K562 (cell line): Measurements from ENCODE around the gene MCRS1. TPM values are rescaled to one million over a fixed set of nuclear protein-coding genes. Genes with fewer than 3 reads are reported as not detected.

ENCODE experiments used
- ATAC-seq: fragments of 200-7000 bp; cut with Tn5 transposase; 3 replicates; pipeline ENCODE4 v1.9.1; 2020; ENCODE audit warnings: moderate library complexity
- BruUV-seq: library from RNA; stranded (reverse); fragments of 400-500 nt; replicated peaks from 2 replicates; lab custom pipeline; 2021; lab: Mats Ljungman, UMichigan
- CTCF ChIA-PET: fragments of 300-600 bp; formaldehyde crosslinking; extraction: SDS; loops from one replicate; lab custom pipeline; 2021; ENCODE audit warnings: low intra/inter-chr PET ratio; lab: Yijun Ruan, JAX
- POLR2A ChIA-PET: fragments of 300-600, 350-650 bp; sonication (Branson Sonifier 250); formaldehyde crosslinking; extraction: SDS; loops from one replicate; lab custom pipeline; 2021; ENCODE audit warnings: antibody characterized with exemption, inconsistent platforms; lab: Yijun Ruan, JAX
- DNase-seq, 4 experiments: peaks; one replicate each; pipeline versions ENCODE4 v3.0.0 to v3.0.0-alpha.2; 2011 to 2018; ENCODE audit warnings: low spot score in 3 of 4, mixed read lengths in 3 of 4; ENCODE audit errors: extremely low read depth in 1 of 4
- FAIRE-seq: peaks from 2 replicates; lab custom pipeline; 2011; peaks lifted over from hg19 to GRCh38; lab: Jason Lieb, UNC
- H2AFZ ChIP-seq: 2 replicates; pipeline ENCODE4 v1.6.0; 2011; ENCODE audit warnings: low read depth, low read length, control low read depth, inconsistent platforms
- H3K27ac ChIP-seq: fragments of 200-600 bp; 3 replicates; pipeline ENCODE4 v1.8.0; 2011; ENCODE audit warnings: low read depth, mild to moderate bottlenecking, control low read depth, inconsistent platforms, low read length, moderate library complexity, mixed read lengths; ENCODE audit errors: extremely low read depth
- H3K27me3 ChIP-seq, 2 experiments: fragments of 300-600 bp in 1 of 2; 2 replicates in 1 of 2; 3 replicates in 1 of 2; pipeline versions ENCODE4 v1.6.0 to v1.8.0; 2011; ENCODE audit warnings: inconsistent platforms in 2 of 2, low read length in 2 of 2, mild to moderate bottlenecking in 1 of 2, mixed read lengths in 1 of 2, moderate library complexity in 1 of 2; ENCODE audit not compliant: control insufficient read depth in 2 of 2, insufficient read depth in 2 of 2
- H3K36me3 ChIP-seq: fragments of 300-600 bp; 3 replicates; pipeline ENCODE4 v1.8.0; 2011; ENCODE audit warnings: mild to moderate bottlenecking, low read length, inconsistent platforms; ENCODE audit not compliant: control insufficient read depth, insufficient read depth
- H3K4me1 ChIP-seq, 2 experiments: fragments of 200-600 bp in 1 of 2; replicated peaks in 1 of 2; 2 replicates in 1 of 2; 3 replicates in 1 of 2; pipeline versions ENCODE4 v1.5.1 to v1.8.0; 2011; ENCODE audit warnings: inconsistent platforms in 2 of 2, low read length in 2 of 2, mild to moderate bottlenecking in 1 of 2, mixed read lengths in 1 of 2, moderate library complexity in 1 of 2; ENCODE audit not compliant: control insufficient read depth in 2 of 2, insufficient read depth in 2 of 2
- H3K4me2 ChIP-seq: 2 replicates; pipeline ENCODE4 v1.6.1; 2011; ENCODE audit warnings: low read length, control low read depth, inconsistent platforms, mixed read lengths; ENCODE audit not compliant: insufficient read depth
- H3K4me3 ChIP-seq: fragments of 200-600 bp; sonication (generic), shearing (Covaris generic); 2 replicates; pipeline ENCODE4 v1.5.1; 2016; ENCODE audit warnings: control low read depth, inconsistent platforms
- H3K79me2 ChIP-seq: fragments of 200-600 bp; 3 replicates; pipeline ENCODE4 v1.8.0; 2011; ENCODE audit warnings: low read length, inconsistent platforms; ENCODE audit not compliant: control insufficient read depth, insufficient read depth
- H3K9ac ChIP-seq, 2 experiments: 2 replicates each; pipeline versions ENCODE4 v1.6.0 to v1.6.1; 2011; ENCODE audit warnings: low read depth in 2 of 2, low read length in 2 of 2, control low read depth in 1 of 2, inconsistent platforms in 1 of 2, mild to moderate bottlenecking in 1 of 2, mixed read lengths in 1 of 2; ENCODE audit not compliant: insufficient read depth in 1 of 2
- H3K9me1 ChIP-seq: one replicate; pipeline ENCODE4 v1.6.0; 2011; ENCODE audit warnings: inconsistent platforms, mild to moderate bottlenecking, low read length, moderate library complexity; ENCODE audit not compliant: control insufficient read depth, insufficient read depth
- H3K9me3 ChIP-seq: replicated peaks from 2 replicates; pipeline ENCODE4 v1.5.1; 2011; ENCODE audit warnings: low read depth, low read length, inconsistent platforms; ENCODE audit not compliant: control insufficient read depth, insufficient read depth
- H4K20me1 ChIP-seq: replicated peaks from 2 replicates; pipeline ENCODE4 v1.6.1; 2011; ENCODE audit warnings: low read length, inconsistent platforms, mixed read lengths; ENCODE audit not compliant: control insufficient read depth, insufficient read depth
- EHMT2 ChIP-seq: fragments of 450-650 bp; IDR thresholded peaks from 2 replicates; pipeline ENCODE4 v1.6.1; 2018; ENCODE audit warnings: antibody characterized with exemption
- HDAC1 ChIP-seq, 2 experiments: fragments of 450-650 bp; IDR thresholded peaks; 2 replicates each; pipeline ENCODE4 v1.6.1; 2016 to 2017; ENCODE audit warnings: inconsistent platforms in 1 of 2, mild to moderate bottlenecking in 1 of 2, moderate library complexity in 1 of 2
- LCOR ChIP-seq: sonication (generic); formaldehyde crosslinking; IDR thresholded peaks from 2 replicates; pipeline ENCODE4 v1.8.0; 2022; ENCODE audit warnings: mild to moderate bottlenecking, missing genetic modification reagents
- MTA2 ChIP-seq: fragments of 450-650 bp; IDR thresholded peaks from 2 replicates; pipeline ENCODE4 v1.6.1; 2016; ENCODE audit warnings: low read depth
- ZNF668 ChIP-seq: fragments of 250-450 bp; sonication (Bioruptor Pico); IDR thresholded peaks from 2 replicates; pipeline ENCODE4 v1.8.0; 2022; ENCODE audit warnings: mild to moderate bottlenecking, inconsistent platforms
- ZNF830 ChIP-seq: fragments of 250-450 bp; sonication (Bioruptor Pico); IDR thresholded peaks from 2 replicates; pipeline ENCODE4 v1.5.0; 2021; ENCODE audit warnings: mild to moderate bottlenecking
- WGBS: fragments of 100-300 bp; shearing (Covaris generic); methylation state at CpG from one replicate; pipeline ENCODE4 v1.1.6; 2016; ENCODE audit warnings: low coverage, mixed read lengths; ENCODE audit not compliant: insufficient coverage; ENCODE audit errors: missing lambda C conversion rate; 5-methylcytosine and 5-hydroxymethylcytosine counted together
- in situ Hi-C: fragments of 300-500 bp; cut with MboI; formaldehyde crosslinking; loops from 4 replicates; pipeline ENCODE4 v1.15.0; 2018; ENCODE audit warnings: inconsistent platforms, mixed read lengths
- intact Hi-C: fragments of 100-400 bp; cut with micrococcal nuclease; formaldehyde crosslinking; loops from 2 replicates; pipeline ENCODE4 v1.14.2; 2022
- polyA plus RNA-seq, 8 experiments: library from polyadenylated mRNA; depleted of rRNA in 4 of 8; stranded (reverse) in 5 of 8; unstranded in 3 of 8; fragments of >200 nt; fragmentation: Nextera tagmentation in 2 of 8; fragmentation: Illumina TruSeq in 1 of 8; extraction: Ambion mirVana in 2 of 8; extraction: Trizol in 1 of 8; gene quantifications; 2 replicates each; pipeline versions ENCODE4 v1.2.1 to v1.2.3, GENCODE V29; 2011 to 2014; ENCODE audit warnings: inconsistent platforms in 1 of 8, missing spikeins in 1 of 8
- total RNA-seq, 7 experiments: library from RNA; depleted of rRNA in 6 of 7; stranded (reverse); fragments of >200 nt in 6 of 7; fragmentation: Illumina TruSeq in 2 of 7; extraction: Trizol in 2 of 7; gene quantifications; 2 replicates each; pipeline versions ENCODE4 v1.2.1 to v1.2.3, GENCODE V29; 2011 to 2021; ENCODE audit warnings: low replicate concordance in 1 of 7
- TF ChIP-seq, protein P1 (sequence below): sonication (generic); formaldehyde crosslinking; IDR thresholded peaks from 2 replicates; pipeline ENCODE4 v1.8.0; 2023; ENCODE audit warnings: missing genetic modification reagents, mild to moderate bottlenecking, borderline replicate concordance
- TF ChIP-seq, protein P2 (sequence below): fragments of 250-450 bp; sonication (Bioruptor Pico); IDR thresholded peaks from 2 replicates; pipeline ENCODE4 v1.4.0; 2020

The MCRS1 gene
- total and polyA plus RNA-seq, 9 of the 15 experiments (the other 6 are each of a cell fraction or from before 2014, with no cell fraction given): 50.0 to 100 (median 73.2) TPM

- FAIRE-seq (no peak), DNase-seq (no peak), ATAC-seq (no peak)
- H3K4me2 ChIP-seq: no peak overlapping the region
- H3K79me2 ChIP-seq: no peaks in the 10 kb centered on the region
- 0 out of 2 replicates have a peak, but pooled peaks cover 9% of the 10 kb centered on the region for H4K20me1 ChIP-seq
- no peak overlapping the region for H3K4me3 ChIP-seq
- no peak overlapping the region for H3K9ac ChIP-seq
- BruUV-seq: no TSS peak
- H2AFZ ChIP-seq: no peak overlapping the region
- intact Hi-C loops (no loop called here), in situ Hi-C loops (no loop called here)
- ChIA-PET CTCF (no interaction called here), POLR2A (interaction anchor here (0.5 to 1.7 kb wide), 2 partner anchors 12 to 730 kb away, joined by 3 to 8 read pairs; no protein-coding TSS in a partner anchor)
- peaks cover 14 to 29% of the 10 kb centered on the region in 2 experiments for H3K27me3 ChIP-seq
- H3K27ac ChIP-seq: no peak overlapping the region
- no peaks in the 10 kb centered on the region for H3K36me3 ChIP-seq
- H3K4me1 ChIP-seq: peaks cover 0 to 41% of the 10 kb centered on the region in 2 experiments; a peak in 4 of 5 replicates
- H3K9me1 ChIP-seq: peaks cover 5% of the 10 kb centered on the region
- no peaks in the 10 kb centered on the region for H3K9me3 ChIP-seq
- WGBS: 54% methylated on average over 8 of the region's 15 CpGs
- no peak for TF ChIP-seq ZNF668 (CRISPR knock-in tag)
- TF ChIP-seq LCOR: no peak
- TF ChIP-seq ZNF830 (CRISPR knock-in tag): no peak
- TF ChIP-seq, protein P1, sequence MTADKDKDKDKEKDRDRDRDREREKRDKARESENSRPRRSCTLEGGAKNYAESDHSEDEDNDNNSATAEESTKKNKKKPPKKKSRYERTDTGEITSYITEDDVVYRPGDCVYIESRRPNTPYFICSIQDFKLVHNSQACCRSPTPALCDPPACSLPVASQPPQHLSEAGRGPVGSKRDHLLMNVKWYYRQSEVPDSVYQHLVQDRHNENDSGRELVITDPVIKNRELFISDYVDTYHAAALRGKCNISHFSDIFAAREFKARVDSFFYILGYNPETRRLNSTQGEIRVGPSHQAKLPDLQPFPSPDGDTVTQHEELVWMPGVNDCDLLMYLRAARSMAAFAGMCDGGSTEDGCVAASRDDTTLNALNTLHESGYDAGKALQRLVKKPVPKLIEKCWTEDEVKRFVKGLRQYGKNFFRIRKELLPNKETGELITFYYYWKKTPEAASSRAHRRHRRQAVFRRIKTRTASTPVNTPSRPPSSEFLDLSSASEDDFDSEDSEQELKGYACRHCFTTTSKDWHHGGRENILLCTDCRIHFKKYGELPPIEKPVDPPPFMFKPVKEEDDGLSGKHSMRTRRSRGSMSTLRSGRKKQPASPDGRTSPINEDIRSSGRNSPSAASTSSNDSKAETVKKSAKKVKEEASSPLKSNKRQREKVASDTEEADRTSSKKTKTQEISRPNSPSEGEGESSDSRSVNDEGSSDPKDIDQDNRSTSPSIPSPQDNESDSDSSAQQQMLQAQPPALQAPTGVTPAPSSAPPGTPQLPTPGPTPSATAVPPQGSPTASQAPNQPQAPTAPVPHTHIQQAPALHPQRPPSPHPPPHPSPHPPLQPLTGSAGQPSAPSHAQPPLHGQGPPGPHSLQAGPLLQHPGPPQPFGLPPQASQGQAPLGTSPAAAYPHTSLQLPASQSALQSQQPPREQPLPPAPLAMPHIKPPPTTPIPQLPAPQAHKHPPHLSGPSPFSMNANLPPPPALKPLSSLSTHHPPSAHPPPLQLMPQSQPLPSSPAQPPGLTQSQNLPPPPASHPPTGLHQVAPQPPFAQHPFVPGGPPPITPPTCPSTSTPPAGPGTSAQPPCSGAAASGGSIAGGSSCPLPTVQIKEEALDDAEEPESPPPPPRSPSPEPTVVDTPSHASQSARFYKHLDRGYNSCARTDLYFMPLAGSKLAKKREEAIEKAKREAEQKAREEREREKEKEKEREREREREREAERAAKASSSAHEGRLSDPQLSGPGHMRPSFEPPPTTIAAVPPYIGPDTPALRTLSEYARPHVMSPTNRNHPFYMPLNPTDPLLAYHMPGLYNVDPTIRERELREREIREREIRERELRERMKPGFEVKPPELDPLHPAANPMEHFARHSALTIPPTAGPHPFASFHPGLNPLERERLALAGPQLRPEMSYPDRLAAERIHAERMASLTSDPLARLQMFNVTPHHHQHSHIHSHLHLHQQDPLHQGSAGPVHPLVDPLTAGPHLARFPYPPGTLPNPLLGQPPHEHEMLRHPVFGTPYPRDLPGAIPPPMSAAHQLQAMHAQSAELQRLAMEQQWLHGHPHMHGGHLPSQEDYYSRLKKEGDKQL: no peak
- no peak for TF ChIP-seq EHMT2
- TF ChIP-seq HDAC1 (IDR thresholded peaks at IDR 0.05): no peak
- TF ChIP-seq, protein P2, sequence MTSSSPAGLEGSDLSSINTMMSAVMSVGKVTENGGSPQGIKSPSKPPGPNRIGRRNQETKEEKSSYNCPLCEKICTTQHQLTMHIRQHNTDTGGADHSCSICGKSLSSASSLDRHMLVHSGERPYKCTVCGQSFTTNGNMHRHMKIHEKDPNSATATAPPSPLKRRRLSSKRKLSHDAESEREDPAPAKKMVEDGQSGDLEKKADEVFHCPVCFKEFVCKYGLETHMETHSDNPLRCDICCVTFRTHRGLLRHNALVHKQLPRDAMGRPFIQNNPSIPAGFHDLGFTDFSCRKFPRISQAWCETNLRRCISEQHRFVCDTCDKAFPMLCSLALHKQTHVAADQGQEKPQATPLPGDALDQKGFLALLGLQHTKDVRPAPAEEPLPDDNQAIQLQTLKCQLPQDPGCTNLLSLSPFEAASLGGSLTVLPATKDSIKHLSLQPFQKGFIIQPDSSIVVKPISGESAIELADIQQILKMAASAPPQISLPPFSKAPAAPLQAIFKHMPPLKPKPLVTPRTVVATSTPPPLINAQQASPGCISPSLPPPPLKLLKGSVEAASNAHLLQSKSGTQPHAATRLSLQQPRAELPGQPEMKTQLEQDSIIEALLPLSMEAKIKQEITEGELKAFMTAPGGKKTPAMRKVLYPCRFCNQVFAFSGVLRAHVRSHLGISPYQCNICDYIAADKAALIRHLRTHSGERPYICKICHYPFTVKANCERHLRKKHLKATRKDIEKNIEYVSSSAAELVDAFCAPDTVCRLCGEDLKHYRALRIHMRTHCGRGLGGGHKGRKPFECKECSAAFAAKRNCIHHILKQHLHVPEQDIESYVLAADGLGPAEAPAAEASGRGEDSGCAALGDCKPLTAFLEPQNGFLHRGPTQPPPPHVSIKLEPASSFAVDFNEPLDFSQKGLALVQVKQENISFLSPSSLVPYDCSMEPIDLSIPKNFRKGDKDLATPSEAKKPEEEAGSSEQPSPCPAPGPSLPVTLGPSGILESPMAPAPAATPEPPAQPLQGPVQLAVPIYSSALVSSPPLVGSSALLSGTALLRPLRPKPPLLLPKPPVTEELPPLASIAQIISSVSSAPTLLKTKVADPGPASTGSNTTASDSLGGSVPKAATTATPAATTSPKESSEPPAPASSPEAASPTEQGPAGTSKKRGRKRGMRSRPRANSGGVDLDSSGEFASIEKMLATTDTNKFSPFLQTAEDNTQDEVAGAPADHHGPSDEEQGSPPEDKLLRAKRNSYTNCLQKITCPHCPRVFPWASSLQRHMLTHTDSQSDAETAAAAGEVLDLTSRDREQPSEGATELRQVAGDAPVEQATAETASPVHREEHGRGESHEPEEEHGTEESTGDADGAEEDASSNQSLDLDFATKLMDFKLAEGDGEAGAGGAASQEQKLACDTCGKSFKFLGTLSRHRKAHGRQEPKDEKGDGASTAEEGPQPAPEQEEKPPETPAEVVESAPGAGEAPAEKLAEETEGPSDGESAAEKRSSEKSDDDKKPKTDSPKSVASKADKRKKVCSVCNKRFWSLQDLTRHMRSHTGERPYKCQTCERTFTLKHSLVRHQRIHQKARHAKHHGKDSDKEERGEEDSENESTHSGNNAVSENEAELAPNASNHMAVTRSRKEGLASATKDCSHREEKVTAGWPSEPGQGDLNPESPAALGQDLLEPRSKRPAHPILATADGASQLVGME (CRISPR knock-in tag): no peak
- no peak for TF ChIP-seq MTA2
Measured at GRCh38 chr12:49542592-49543160, 25.3 kb downstream of the MCRS1 start.
